HG03354 (cell line): Measurements from ENCODE around the gene SMARCAD1.
"Not testable (repeated sequence)": the region's sequence is repeated elsewhere in the genome, so short reads cannot be mapped to it uniquely, and the experiment has no call there.

ENCODE experiments used
- ATAC-seq: cut with Tn5 transposase; IDR thresholded peaks from one replicate; pipeline ENCODE4 v1.9.1; 2021; ENCODE audit warnings: mild to moderate bottlenecking; ENCODE audit not compliant: unreplicated experiment, poor library complexity, severe bottlenecking

The SMARCAD1 gene

GRCh38 chr4:94285666-94286065 is 78.0 kb downstream of the SMARCAD1 start:
- no peak for ATAC-seq

GRCh38 chr4:94290245-94290644 is 82.6 kb downstream of the SMARCAD1 start:
- peak; percentile 46 for ATAC-seq

GRCh38 chr4:94293981-94294380 is 86.3 kb downstream of the SMARCAD1 start:
- not testable (repeated sequence) for ATAC-seq

- not testable (repeated sequence) for ATAC-seq
Observed at GRCh38 chr4:94295473-94295872, 87.8 kb downstream of the SMARCAD1 start.

- ATAC-seq: no peak
Observed at GRCh38 chr4:94298725-94299252, 91.1 kb downstream of the SMARCAD1 start.

- no peak for ATAC-seq
Observed at GRCh38 chr4:94302191-94302590, 94.5 kb downstream of the SMARCAD1 start.

- peak; percentile 62 for ATAC-seq
Observed at GRCh38 chr4:94304365-94304971, 96.8 kb downstream of the SMARCAD1 start.

GRCh38 chr4:94305466-94306225 is 98.0 kb downstream of the SMARCAD1 start:
- no peak for ATAC-seq

GRCh38 chr4:94306713-94307112 is 99.0 kb downstream of the SMARCAD1 start:
- ATAC-seq: no peak

GRCh38 chr4:94307231-94307871 is 99.7 kb downstream of the SMARCAD1 start:
- ATAC-seq: no peak

GRCh38 chr4:94319927-94320326 is 112.3 kb downstream of the SMARCAD1 start:
- ATAC-seq: not testable (repeated sequence)

- ATAC-seq: no peak
Observed at GRCh38 chr4:94325835-94326234, 118.2 kb downstream of the SMARCAD1 start.

- ATAC-seq: no peak
Observed at GRCh38 chr4:94329933-94330332, 122.3 kb downstream of the SMARCAD1 start.

- no peak for ATAC-seq
Observed at GRCh38 chr4:94332983-94333590, 125.4 kb downstream of the SMARCAD1 start.

GRCh38 chr4:94333866-94334265 is 126.2 kb downstream of the SMARCAD1 start:
- ATAC-seq: no peak

GRCh38 chr4:94334476-94334875 is 126.8 kb downstream of the SMARCAD1 start:
- ATAC-seq: no peak

- ATAC-seq: no peak
Observed at GRCh38 chr4:94334962-94335361, 127.3 kb downstream of the SMARCAD1 start.

GRCh38 chr4:94336303-94336702 is 128.6 kb downstream of the SMARCAD1 start:
- ATAC-seq: no peak

GRCh38 chr4:94336791-94337190 is 129.1 kb downstream of the SMARCAD1 start:
- ATAC-seq: not testable (repeated sequence)

- peak; percentile 72 for ATAC-seq
Observed at GRCh38 chr4:94338681-94339351, 131.2 kb downstream of the SMARCAD1 start.
